ENCODE results near the gene CYTH3. TPM values are rescaled to one million over a fixed set of nuclear protein-coding genes. Genes with fewer than 3 reads are reported as not detected.
A peak's percentile ranks its signal among the peaks of the same experiment; 100 is the strongest.
"Not testable (repeated sequence)": the region's sequence is repeated elsewhere in the genome, so short reads cannot be mapped to it uniquely, and the experiment has no call there.

CYTH3 gene
- total RNA-seq, 1 experiment from 2014 or later: 47.8 TPM

DNA sequence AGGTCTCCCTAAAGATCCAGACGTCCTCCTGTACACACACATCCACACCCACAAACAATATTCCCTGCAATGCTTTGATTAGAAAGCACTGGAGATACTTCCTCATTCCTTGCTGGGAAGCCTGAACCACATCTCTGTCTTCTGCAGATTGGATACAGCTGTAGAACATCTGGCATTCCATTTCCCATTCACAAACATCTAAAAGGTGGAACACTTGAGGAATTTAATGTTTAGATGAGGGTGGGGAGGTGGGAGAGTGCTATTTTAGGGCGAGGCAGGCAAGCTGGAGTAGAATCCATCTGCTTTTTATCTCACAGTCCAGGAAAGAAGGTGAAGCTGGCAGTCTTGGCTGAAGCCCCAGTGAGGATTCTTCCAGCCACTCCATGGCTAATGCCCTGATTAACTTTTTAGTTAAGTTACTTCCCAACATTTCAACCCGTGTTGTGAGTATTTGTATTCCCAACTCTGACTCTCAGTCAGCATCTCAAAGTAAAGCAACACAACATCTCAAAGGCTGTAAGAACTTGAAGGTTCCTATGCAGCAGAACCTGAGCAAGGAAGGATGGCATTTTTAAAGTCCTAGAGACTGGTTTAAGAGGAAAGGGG is 46.1 kb downstream of the CYTH3 start:
- Histone ChIP-seq H3K4me1 (replicated peaks) (peaks cover 48% of the 10 kb centered on the region), H3K36me3 (peaks cover 4% of the 10 kb centered on the region; the same call in 1 of the 2 replicates), H3K27ac (peak overlapping the region; percentile 15; the same call in 1 of the 2 replicates), H3K27me3 (replicated peaks) (no peaks in the 10 kb centered on the region), H3K9me3 (replicated peaks) (no peaks in the 10 kb centered on the region), H3K4me3 (no peak overlapping the region)
- peak; percentile 58 to 87 for DNase-seq (ENCODE audit: low read depth in 1 of 2, low spot score in 2 of 2)

DNA sequence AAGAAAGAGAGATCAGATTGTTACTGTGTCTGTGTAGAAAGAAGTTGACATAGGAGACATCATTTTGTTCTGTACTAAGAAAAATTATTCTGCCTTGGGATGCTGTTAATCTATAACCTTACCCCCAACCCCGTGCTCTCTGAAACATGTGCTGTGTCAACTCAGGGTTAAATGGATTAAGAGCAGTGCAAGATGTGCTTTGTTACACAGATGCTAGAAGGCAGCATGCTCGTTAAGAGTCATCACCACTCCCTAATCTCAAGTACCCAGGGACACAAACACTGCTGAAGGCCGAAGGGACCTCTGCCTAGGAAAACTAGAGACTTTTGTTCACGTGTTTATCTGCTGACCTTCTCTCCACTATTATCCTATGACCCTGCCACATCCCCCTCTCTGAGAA is 49.0 kb downstream of the CYTH3 start:
- H3K9me3 ChIP-seq (replicated peaks); H3K4me3 ChIP-seq; H3K27ac ChIP-seq; DNase-seq (ENCODE audit: low read depth in 1 of 2, low spot score in 2 of 2); H3K36me3 ChIP-seq; H3K27me3 ChIP-seq (replicated peaks): not testable (repeated sequence)
- H3K4me1 ChIP-seq (replicated peaks): peaks cover 33% of the 10 kb centered on the region

- H3K27me3 ChIP-seq (replicated peaks); H3K27ac ChIP-seq; H3K9me3 ChIP-seq (replicated peaks); H3K4me3 ChIP-seq; DNase-seq (ENCODE audit: low read depth in 1 of 2, low spot score in 2 of 2); H3K36me3 ChIP-seq: not testable (repeated sequence)
- H3K4me1 ChIP-seq (replicated peaks): peaks cover 29% of the 10 kb centered on the region
These were observed 49.4 kb downstream of the CYTH3 start for GRCh38 chr7:6223010-6223409.

- Histone ChIP-seq H3K4me1 (replicated peaks) (peaks cover 16% of the 10 kb centered on the region), H3K4me3 (no peak overlapping the region), H3K36me3 (peaks cover 8% of the 10 kb centered on the region; the same call in 1 of the 2 replicates), H3K27ac (no peak overlapping the region), H3K27me3 (replicated peaks) (no peaks in the 10 kb centered on the region), H3K9me3 (replicated peaks) (no peaks in the 10 kb centered on the region)
- DNase-seq (ENCODE audit: low read depth in 1 of 2, low spot score in 2 of 2): no peak
These were observed 50.8 kb downstream of the CYTH3 start for GRCh38 chr7:6221340-6222319.

DNA sequence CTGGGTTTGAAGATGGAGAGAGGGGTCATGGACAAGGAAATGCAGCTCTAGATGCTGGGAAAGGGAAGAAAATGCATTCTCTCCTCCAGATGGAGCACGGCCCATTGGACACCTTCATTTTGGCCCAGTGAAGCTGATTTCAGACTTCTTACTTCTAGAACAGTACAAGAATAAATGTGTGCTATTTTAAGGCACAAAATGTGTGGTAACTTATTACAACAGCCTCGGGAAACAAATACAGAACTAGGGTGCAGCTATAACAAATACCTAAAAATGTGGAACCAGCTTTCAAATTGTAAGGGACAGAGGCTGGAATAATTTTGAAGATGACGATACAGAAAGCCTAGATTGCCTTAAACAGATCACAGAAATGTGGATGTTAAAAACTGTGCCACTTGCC is 54.1 kb downstream of the CYTH3 start:
- no peak for DNase-seq (ENCODE audit: low read depth in 1 of 2, low spot score in 2 of 2)
- no peak overlapping the region for H3K27ac ChIP-seq
- 0 out of 2 replicates have a peak, but pooled peaks cover 6% of the 10 kb centered on the region for H3K36me3 ChIP-seq
- H3K27me3 ChIP-seq (replicated peaks): no peaks in the 10 kb centered on the region
- H3K9me3 ChIP-seq (replicated peaks): 0 out of 2 replicates have a peak, but pooled peaks cover 3% of the 10 kb centered on the region
- H3K4me3 ChIP-seq: no peak overlapping the region
- H3K4me1 ChIP-seq (replicated peaks): no peaks in the 10 kb centered on the region

DNA sequence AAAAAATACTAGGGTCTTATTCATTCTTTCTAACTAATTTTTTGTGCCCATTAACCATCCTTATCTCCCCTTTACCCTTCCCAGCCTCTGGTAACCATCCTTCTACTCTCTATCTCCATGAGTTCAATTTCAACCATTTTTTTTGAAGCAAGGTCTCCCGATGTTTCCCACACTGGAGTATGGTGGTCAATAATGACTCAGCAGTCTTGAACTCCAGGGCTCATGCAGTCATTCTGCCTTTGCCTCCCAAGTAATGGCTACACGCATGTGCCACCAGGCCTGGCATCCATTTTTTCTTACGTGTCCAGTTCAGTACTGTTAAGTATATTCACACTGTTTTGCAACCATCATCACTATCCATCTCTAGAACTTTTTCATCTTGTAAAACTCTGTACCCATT is 60.4 kb downstream of the CYTH3 start:
- H3K9me3 ChIP-seq (replicated peaks): 0 out of 2 replicates have a peak, but pooled peaks cover 3% of the 10 kb centered on the region
- H3K36me3 ChIP-seq: 0 out of 2 replicates have a peak, but pooled peaks cover 3% of the 10 kb centered on the region
- no peak overlapping the region for H3K27ac ChIP-seq
- no peak for DNase-seq (ENCODE audit: low read depth in 1 of 2, low spot score in 2 of 2)
- H3K4me1 ChIP-seq (replicated peaks): peaks cover 8% of the 10 kb centered on the region
- H3K27me3 ChIP-seq (replicated peaks): no peaks in the 10 kb centered on the region
- no peak overlapping the region for H3K4me3 ChIP-seq

DNA sequence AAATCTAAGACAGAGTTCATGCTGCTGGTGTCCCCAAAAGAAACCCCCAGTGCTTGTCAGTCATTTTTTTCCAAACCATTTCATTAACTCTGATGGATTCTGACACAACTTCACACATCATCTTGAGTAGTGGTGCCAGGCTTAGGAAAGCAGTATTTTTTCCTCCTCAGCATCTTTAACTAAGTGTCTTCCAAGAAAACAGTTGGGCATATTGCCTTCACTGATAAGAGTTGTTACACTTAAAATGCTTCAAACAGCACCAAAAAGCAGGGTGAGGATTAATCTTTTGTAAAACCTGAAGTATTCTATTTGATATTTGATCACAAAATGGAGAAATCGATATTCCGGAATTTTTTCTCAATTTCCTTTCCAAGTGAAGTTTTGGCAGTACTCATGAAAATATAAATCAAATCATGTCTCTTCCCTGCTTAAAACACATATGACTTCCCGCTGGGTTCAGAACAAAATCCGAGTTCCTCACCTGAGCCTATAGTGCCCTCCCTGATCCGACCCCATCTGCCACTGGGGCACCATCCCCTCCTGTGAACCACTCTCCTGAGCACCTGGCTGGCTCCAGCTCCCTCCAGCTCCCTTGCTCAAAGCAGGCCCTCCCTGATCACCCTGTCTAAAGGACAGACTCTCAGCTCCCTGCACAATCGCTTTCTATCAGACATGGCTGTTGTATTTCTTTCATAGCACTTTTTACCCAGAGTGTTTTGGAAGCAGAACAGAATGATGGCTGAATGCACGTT is 61.6 kb downstream of the CYTH3 start:
- no peaks in the 10 kb centered on the region for H3K27me3 ChIP-seq (replicated peaks)
- DNase-seq (ENCODE audit: low read depth in 1 of 2, low spot score in 2 of 2): no peak
- 0 out of 2 replicates have a peak, but pooled peaks cover 1% of the 10 kb centered on the region for H3K36me3 ChIP-seq

GRCh38 chr7:6209340-6209739 is 63.1 kb downstream of the CYTH3 start:
- H3K4me3 ChIP-seq: no peak overlapping the region
- H3K4me1 ChIP-seq (replicated peaks): peaks cover 23% of the 10 kb centered on the region
- H3K27me3 ChIP-seq (replicated peaks): no peaks in the 10 kb centered on the region
- no peak for DNase-seq (ENCODE audit: low read depth in 1 of 2, low spot score in 2 of 2)
- H3K36me3 ChIP-seq: no peaks in the 10 kb centered on the region
- H3K27ac ChIP-seq: no peak overlapping the region
- no peaks in the 10 kb centered on the region for H3K9me3 ChIP-seq (replicated peaks)

More for the DNA sequence above, 61.6 kb downstream of the CYTH3 start:
- Histone ChIP-seq H3K9me3 (replicated peaks) (0 out of 2 replicates have a peak, but pooled peaks cover 2% of the 10 kb centered on the region), H3K4me1 (replicated peaks) (peaks cover 18% of the 10 kb centered on the region), H3K4me3 (no peak overlapping the region), H3K27ac (no peak overlapping the region)

DNA sequence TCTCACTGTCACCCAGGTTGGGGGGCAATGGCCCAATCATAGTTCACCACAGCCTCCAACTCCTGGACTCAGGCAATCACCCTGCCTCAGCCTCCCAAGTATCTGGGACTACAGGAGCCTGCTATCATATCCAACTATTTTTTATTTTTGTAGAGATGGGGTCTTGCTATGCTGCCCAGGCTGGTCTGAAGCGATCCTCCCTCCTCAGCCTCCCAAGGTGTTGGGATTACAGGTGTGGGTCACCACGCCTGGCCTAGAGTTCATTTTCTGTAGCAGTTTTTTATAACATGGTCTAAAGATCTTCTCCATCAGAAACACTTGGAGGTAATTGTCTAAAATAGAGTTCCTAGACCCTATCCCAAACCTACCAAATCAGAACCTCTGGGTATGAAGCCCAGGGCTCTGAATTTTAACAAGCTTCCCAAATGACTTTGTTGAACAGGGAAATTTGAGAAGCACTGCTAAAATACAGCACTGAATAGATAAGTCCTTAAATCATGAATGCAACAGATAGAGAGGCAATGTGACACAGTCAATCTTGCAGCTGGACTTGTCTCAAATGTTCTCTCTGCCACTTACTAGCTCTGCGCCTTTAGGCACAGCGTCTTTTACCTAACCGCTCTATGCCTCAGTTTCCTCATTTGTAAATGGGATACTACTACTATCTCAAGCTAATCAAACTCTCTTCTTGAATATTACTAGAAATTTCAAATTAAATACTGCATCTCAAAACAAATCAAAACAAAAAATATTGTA is 63.7 kb downstream of the CYTH3 start:
- Histone ChIP-seq H3K27ac (no peak overlapping the region), H3K27me3 (replicated peaks) (no peaks in the 10 kb centered on the region), H3K4me3 (no peak overlapping the region), H3K4me1 (replicated peaks) (peaks cover 23% of the 10 kb centered on the region), H3K9me3 (replicated peaks) (no peaks in the 10 kb centered on the region), H3K36me3 (no peaks in the 10 kb centered on the region)
- DNase-seq (ENCODE audit: low read depth in 1 of 2, low spot score in 2 of 2): no peak

- H3K27ac ChIP-seq: peak overlapping the region; percentile 57
- no peaks in the 10 kb centered on the region for H3K9me3 ChIP-seq (replicated peaks)
- peaks cover 4% of the 10 kb centered on the region; the same call in 1 of the 2 replicates for H3K36me3 ChIP-seq
- peak in 1 of 2 experiments; percentile 53 for DNase-seq (ENCODE audit: low read depth in 1 of 2, low spot score in 2 of 2)
- no peaks in the 10 kb centered on the region for H3K27me3 ChIP-seq (replicated peaks)
- no peak overlapping the region for H3K4me3 ChIP-seq
- H3K4me1 ChIP-seq (replicated peaks): peaks cover 23% of the 10 kb centered on the region
These were observed 66.3 kb downstream of the CYTH3 start for GRCh38 chr7:6205971-6206660.

GRCh38 chr7:6203381-6203780 is 69.0 kb downstream of the CYTH3 start:
- no peaks in the 10 kb centered on the region for H3K27me3 ChIP-seq (replicated peaks)
- no peak for DNase-seq (ENCODE audit: low read depth in 1 of 2, low spot score in 2 of 2)
- peaks cover 28% of the 10 kb centered on the region for H3K4me1 ChIP-seq (replicated peaks)
- H3K4me3 ChIP-seq: no peak overlapping the region
- H3K9me3 ChIP-seq (replicated peaks): no peaks in the 10 kb centered on the region
- peaks cover 8% of the 10 kb centered on the region for H3K36me3 ChIP-seq
- no peak overlapping the region for H3K27ac ChIP-seq

- Histone ChIP-seq H3K9me3 (replicated peaks) (no peaks in the 10 kb centered on the region), H3K36me3 (peaks cover 8% of the 10 kb centered on the region), H3K4me1 (replicated peaks) (peaks cover 26% of the 10 kb centered on the region), H3K27me3 (replicated peaks) (no peaks in the 10 kb centered on the region), H3K4me3 (no peak overlapping the region), H3K27ac (no peak overlapping the region)
- DNase-seq (ENCODE audit: low read depth in 1 of 2, low spot score in 2 of 2): no peak
These were observed 70.3 kb downstream of the CYTH3 start for GRCh38 chr7:6202117-6202516.
